ENCODE data around the gene EEF2K.

Gene EEF2K

DNA sequence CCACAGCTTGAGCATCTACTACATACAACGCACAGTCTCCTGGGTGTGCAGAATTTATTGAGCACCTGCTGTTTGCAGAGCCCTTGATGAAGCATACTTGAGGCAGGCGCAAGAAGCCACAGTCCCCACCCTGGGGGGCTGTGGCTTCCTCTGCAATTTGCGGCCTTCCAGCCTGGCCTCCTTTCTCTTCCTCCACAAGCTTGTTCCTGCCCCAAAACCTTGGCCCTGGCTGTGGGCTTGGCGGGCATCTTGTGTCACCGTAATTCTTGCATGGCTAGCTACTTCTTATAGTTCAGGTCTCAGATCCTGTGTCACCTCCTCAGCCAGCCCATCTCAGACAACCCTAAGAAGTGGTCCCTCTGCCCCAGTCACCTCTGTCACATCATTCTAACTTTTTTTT, 47.2 kb downstream of the EEF2K start:
- no peak for DNase-seq

GRCh38 chr16:22255335-22255734, 49.3 kb downstream of the EEF2K start:
- DNase-seq = no peak

GRCh38 chr16:22257440-22257839, 51.4 kb downstream of the EEF2K start:
- no peak for DNase-seq

- no peak for DNase-seq
Measured at GRCh38 chr16:22260490-22260889, 54.4 kb downstream of the EEF2K start.

DNA sequence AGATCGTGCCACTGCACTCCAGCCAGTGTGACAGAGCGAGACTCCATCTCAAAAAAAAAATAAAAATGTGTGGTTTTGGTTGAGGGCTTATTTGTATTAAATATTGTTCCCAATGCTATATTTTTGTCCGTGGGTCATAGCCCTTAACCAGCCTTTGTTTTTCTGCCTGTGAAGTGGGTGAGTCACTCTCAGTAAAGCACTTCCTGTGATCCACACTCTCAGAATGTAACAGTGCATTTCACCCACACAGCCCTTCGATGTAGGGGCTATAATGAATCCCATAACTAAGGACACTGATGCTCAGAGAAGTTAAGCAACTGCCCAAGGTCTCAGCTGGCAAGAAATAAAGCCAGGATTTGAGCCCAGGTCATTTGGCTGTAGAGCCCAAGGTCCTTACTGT, 56.4 kb downstream of the EEF2K start:
- DNase-seq = no peak

DNA sequence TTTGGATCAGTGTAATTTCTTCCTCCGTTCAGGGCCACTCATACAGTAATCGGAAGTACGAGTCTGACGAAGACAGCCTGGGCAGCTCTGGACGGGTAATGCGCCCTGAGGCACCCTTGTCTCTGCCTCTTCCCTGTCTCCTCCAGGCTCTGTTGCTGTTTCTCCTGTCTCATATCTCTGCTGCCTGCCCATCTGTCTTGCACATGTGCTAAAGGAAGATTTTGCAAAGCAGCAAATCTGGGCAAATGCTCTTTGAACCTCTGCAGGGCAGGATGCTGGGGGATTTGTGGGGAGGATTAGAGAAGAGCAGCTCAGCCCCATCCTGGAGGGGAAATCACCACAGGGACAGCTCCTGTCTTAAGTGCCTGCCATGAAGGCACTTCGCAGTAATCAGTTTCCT, 58.7 kb downstream of the EEF2K start:
- no peak for DNase-seq

DNA sequence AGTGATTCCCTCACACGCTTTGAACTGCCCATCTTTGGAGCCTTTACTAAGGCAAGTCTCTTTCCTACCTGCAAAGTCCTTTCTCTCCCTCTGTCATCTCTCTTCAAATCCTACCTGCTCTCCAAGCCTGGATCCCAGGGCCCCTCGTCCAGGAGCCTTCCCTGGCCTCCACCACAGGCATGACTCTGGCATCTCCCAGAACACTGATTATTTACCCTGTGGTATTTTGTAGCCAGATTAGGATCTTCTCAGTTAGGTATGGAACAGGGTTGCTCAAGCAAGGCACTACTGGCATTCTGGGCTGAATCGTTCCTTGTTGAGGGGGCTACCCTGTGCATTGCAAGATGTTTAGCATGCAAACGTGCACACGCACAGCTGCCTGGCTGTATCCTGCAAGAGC, 59.3 kb downstream of the EEF2K start:
- no peak for DNase-seq

DNA sequence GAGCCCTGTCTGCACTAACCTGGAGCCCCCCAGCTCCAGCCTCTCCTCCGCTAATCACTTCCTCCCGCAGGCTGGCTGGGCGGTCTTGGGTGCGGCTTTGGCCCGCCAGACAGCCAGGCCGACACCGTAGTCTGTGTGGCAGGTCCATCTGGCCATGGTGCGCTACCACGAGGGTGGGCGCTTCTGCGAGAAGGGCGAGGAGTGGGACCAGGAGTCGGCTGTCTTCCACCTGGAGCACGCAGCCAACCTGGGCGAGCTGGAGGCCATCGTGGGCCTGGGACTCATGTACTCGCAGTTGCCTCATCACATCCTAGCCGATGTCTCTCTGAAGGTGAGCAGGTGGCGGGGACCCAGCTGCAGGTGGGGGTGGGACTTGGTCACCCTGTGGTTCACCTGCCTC, 60.5 kb downstream of the EEF2K start:
- no peak for DNase-seq

GRCh38 chr16:22267764-22268163, 61.7 kb downstream of the EEF2K start:
- DNase-seq = no peak

DNA sequence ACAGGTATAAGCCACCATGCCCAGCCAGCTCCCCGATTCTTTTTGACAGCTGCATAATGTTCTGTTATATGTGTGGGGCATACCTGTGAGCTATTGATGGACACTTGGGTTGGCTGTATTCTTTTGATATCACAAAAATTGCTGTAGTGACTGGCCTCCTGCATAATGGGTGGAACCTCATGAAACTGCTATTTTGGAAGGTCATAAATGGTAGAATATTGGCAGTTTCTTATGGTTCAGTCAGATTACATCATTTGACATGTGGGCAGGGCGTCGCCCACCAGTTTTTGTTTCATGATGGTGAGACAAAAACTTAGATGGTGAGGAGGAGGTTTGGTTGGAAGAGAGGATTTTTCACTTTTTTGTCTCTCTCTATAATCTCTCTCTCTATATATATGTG, 64.4 kb downstream of the EEF2K start:
- DNase-seq = no peak

DNA sequence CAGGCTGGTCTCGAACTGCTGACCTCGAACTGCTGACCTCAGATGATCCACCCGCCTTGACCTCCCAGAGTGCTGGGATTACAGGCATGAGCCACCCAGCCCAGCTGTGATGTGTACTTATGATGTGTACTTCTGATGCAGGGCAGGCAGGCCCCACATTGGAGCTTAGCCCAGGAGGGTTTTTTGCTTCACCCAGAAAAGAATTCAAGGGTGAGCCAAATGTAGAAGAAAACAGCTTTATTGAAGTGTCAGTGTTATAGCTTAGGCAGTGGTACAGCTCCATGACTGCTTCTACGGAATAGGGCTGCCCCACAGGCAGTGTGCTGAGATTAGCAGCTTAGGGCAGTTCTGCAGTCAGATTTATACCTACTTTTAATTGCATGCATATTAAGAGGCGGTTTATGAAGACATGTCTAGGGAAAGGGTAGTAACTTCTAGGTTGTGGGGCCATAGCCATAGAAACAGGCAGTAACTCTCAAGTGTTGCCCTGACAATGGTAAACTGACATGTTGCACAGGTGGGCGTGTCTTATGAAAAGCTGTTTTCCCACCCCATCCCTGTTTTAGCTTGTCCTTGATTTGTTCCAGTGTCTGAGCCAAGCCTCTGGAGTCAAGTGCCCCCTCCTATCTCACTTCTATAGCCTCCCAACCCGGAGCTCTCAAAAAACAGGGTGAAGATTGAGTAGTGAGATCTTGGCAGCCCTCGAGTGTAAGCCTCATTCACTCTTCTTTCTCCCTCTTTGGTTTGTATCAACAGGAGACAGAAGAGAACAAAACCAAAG, 67.0 kb downstream of the EEF2K start:
- no peak for DNase-seq

GRCh38 chr16:22274916-22275315, 68.8 kb downstream of the EEF2K start:
- DNase-seq = no peak

GRCh38 chr16:22278441-22279230, 72.6 kb downstream of the EEF2K start:
- no peak for DNase-seq

DNA sequence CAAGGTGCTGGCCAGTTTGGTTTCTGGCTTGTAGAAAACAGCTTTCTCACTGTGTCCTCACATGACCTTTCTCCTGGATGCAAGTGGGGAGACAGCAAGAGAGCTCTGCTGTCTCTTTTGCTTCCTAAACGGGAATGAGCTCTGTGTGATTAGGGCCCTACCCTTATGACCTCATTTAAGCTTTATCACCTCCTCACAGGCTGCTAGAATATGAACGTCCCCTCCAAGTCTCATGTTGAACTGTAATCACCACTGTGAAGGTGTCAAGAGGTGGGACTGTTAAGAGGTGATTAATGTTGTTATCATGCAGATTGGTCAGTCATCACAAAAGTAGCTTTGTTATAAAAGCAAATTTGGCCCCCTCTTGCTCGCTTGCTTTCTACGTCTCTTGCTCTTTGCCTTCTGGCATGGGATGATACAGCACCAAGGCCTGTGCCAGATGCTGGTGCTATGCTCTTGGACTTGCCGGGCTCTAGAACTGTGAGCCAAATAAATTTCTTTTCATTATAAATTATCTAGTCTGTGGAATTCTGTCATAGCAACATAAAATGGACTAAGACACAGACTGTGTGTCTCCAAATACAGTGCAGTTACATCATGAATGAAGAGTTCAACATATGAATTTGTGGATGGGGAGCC, 76.3 kb downstream of the EEF2K start:
- DNase-seq = no peak

DNA sequence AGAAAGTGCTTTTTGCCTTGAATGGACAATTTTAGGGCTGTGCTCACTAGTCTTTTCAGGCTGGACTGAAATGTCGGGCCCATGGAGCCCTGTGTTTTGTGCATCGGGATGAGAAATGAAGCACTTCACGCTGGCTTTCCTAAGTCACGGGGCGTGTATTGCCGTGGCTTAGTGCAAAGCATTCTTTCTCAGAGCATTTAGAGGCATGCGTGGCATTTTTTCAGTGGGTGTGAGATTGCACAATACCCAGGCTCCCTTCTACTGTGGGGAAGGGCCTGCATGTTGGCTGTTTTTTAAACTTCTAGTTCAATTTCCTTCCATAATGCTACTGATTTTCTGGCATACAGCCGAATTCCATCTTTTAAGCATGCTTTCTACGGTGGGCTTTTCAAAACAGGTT, 78.6 kb downstream of the EEF2K start:
- no peak for DNase-seq

DNA sequence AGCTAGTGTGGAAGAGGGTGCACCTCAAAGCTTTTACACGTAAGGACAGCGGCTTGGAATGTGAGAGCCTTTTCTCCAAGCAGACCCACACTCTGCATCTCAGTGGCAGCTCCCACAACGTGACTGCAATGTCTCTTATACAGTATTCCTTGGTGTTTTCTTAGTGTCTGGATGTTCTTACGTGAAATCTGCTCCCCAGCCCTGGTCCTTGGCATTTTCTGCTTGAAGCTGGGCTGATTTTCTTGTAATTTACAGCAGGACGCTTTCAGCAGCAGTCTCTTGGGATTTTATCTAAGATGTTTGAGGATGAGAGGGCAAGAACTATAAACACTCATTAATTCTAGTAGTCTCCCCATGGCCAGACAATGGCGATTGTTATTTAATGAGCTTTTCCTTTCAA, 79.0 kb downstream of the EEF2K start:
- DNase-seq = no peak

DNA sequence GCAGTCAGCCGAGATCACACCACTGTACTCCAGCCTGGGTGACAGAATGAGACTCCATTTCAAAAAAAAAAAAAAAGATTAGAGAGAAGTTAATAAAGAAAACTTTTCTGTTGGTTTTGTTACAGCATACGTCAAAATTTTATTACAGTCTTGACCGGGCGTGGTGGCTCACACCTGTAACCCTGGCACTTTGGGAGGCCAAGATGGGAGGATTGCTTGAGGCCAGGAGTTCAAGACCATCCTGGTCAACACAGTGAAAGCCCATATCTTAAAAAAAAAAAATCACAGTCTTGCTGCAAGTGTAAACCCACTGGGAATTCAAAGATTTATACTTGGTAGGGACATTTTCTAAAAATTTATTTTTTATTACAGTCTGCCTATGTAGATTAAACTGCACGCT, 84.9 kb downstream of the EEF2K start:
- no peak for DNase-seq

- no peak for DNase-seq
Measured at GRCh38 chr16:22291860-22292318, 85.8 kb downstream of the EEF2K start.

DNA sequence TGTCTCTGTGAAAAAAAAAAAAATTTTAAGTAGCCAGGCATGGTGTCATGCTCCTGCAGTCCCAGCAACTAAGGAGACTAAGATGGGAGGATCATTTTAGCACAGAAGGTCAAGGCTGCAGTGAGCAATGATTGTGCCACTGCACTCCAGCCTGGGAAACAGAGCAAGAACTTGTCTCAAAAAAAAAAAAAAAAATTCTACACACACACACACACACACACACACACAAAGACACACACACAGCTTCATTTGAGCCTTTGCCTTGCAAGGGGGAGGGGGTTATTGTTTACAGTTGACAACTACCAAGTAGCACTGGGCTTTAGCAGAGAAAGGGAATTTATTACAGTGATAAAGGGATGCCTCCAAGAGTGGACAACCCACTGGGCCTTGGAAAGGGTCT, 86.2 kb downstream of the EEF2K start:
- no peak for DNase-seq

GRCh38 chr16:22293137-22294106, 87.3 kb downstream of the EEF2K start:
- no peak for DNase-seq

DNA sequence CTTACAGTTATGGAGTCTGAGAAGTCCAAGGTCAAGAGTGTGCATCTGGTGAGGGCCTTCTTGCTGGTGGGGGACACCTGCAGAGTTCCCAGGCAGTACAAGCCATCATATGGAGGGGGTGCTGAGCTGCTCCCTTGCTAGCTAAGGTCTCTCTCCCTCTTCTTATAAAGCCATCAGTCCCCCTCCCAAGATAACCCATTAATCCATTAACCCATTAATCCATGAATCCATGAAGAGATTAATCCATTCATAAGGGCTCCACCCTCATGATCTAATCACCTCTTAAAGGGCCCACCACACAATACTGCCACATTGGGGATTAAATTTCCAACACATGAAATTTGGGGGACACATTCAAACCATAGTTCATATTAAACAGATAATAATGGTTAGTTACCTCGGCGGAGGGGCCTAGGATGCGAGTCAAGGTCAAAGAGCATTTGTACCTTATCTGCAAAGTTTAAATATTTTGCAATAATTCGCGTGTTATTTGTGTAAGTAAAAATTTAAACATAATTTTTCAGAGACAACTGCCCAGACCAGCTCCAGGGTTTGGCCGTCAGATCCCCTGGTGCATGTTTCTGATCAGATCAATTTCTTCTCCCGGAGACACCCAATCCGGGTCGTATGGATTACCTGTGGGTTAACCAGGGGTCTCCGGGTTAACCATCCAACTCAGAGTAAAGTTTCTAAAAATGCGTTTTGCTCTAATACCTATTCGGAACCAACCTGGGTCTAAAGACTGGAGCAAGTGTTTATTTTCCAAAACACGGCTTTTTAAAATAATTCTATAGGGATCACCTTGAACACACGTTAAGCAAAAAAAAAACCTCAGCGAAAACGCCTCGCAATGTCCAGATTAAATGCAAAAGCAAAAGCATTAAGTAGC, 90.4 kb downstream of the EEF2K start:
- DNase-seq = no peak

All from NCI-H1417 treated with DMSO at 0.1 percent for 48 hours (cell line).